PC-9 (cell line): ENCODE results near the gene RNF44. TPM values are rescaled to one million over a fixed set of nuclear protein-coding genes. Genes with fewer than 3 reads are reported as not detected.

Source experiments
- BruUV-seq: library from RNA; stranded (reverse); fragments of 400-500 nt; replicated peaks from 2 replicates; lab custom pipeline; 2021; lab: Mats Ljungman, UMichigan
- CTCF ChIA-PET: fragments of 300-600 bp; sonication (Branson Sonifier 250); formaldehyde crosslinking; loops from one replicate; lab custom pipeline; 2022; ENCODE audit warnings: antibody characterized with exemption; lab: Charles Lee
- POLR2A ChIA-PET: fragments of 300-600 bp; sonication (Branson Sonifier 250); formaldehyde crosslinking; loops from one replicate; lab custom pipeline; 2022; ENCODE audit warnings: antibody characterized with exemption; ENCODE audit not compliant: unreplicated experiment; lab: Charles Lee
- DNase-seq, 2 experiments: peaks; one replicate each; pipeline versions ENCODE4 v3.0.0 to v3.0.0-alpha.2; 2015 to 2022; ENCODE audit warnings: mixed read lengths in 1 of 2
- H2AFZ ChIP-seq: fragments of 200-600 bp; sonication (generic); 2 replicates; pipeline ENCODE4 v1.8.1; 2017; ENCODE audit warnings: antibody characterized with exemption
- H3F3A ChIP-seq: fragments of 200-600 bp; sonication (generic); 2 replicates; pipeline ENCODE4 v1.8.1; 2017; ENCODE audit warnings: antibody characterized with exemption, mild to moderate bottlenecking, low read depth; ENCODE audit not compliant: insufficient read depth
- H3K27ac ChIP-seq: fragments of 200-600 bp; sonication (generic); 2 replicates; pipeline ENCODE4 v1.6.1; 2016; ENCODE audit warnings: mixed run types
- H3K27me3 ChIP-seq: fragments of 200-600 bp; sonication (generic); 2 replicates; pipeline ENCODE4 v1.6.1; 2016; ENCODE audit warnings: low read depth, mixed run types; ENCODE audit not compliant: insufficient read depth
- H3K36me3 ChIP-seq: fragments of 200-600 bp; sonication (generic); 2 replicates; pipeline ENCODE4 v1.6.1; 2016; ENCODE audit warnings: low read depth, mixed run types
- H3K4me1 ChIP-seq: fragments of 200-600 bp; sonication (generic); replicated peaks from 2 replicates; pipeline ENCODE4 v1.6.1; 2016; ENCODE audit warnings: mixed run types; ENCODE audit not compliant: insufficient read depth
- H3K4me2 ChIP-seq: fragments of 200-600 bp; sonication (generic); 2 replicates; pipeline ENCODE4 v1.6.1; 2017; ENCODE audit warnings: mixed run types
- H3K4me3 ChIP-seq: fragments of 200-600 bp; sonication (generic); 2 replicates; pipeline ENCODE4 v1.6.1; 2016; ENCODE audit warnings: mixed run types
- H3K79me2 ChIP-seq: fragments of 200-600 bp; sonication (generic); 2 replicates; pipeline ENCODE4 v1.6.1; 2017; ENCODE audit warnings: low read depth, mixed run types
- H3K9me2 ChIP-seq: fragments of 200-600 bp; sonication (generic); 2 replicates; pipeline ENCODE4 v1.8.1; 2017; ENCODE audit warnings: mild to moderate bottlenecking; ENCODE audit not compliant: insufficient read depth
- H3K9me3 ChIP-seq: fragments of 200-600 bp; sonication (generic); 2 replicates; pipeline ENCODE4 v1.8.1; 2016; ENCODE audit warnings: low read depth; ENCODE audit not compliant: insufficient read depth
- H4K20me1 ChIP-seq: fragments of 200-600 bp; sonication (generic); 2 replicates; pipeline ENCODE4 v1.8.1; 2017; ENCODE audit not compliant: insufficient read depth
- CTCF ChIP-seq: fragments of 200-600 bp; sonication (generic); conservative IDR thresholded peaks from 2 replicates; pipeline ENCODE4 v1.6.1; 2017; ENCODE audit warnings: mixed run types, antibody characterized with exemption, mild to moderate bottlenecking, moderate library complexity
- EZH2 ChIP-seq: fragments of 200-600 bp; sonication (generic); IDR thresholded peaks from 2 replicates; pipeline ENCODE4 v1.8.0; 2017; ENCODE audit warnings: antibody characterized with exemption, low read depth
- intact Hi-C: fragments of 100-400 bp; cut with micrococcal nuclease; formaldehyde crosslinking; loops from one replicate; pipeline ENCODE4 v1.10.0; 2022; ENCODE audit not compliant: unreplicated experiment
- total RNA-seq: library from RNA; stranded (reverse); gene quantifications from 2 replicates; pipeline ENCODE4 v1.2.3, GENCODE V29; 2021

RNF44 gene
- total RNA-seq, 1 experiment from 2014 or later: 87.4 TPM

- no peaks in the 10 kb centered on the region for H3K27me3 ChIP-seq
- no peak overlapping the region for H3K27ac ChIP-seq
- H2AFZ ChIP-seq: no peak overlapping the region
- intact Hi-C loops: loop anchor here (10.0 kb wide), 1 partner anchor 472 kb away; the partner anchor contains the start of gene UIMC1
- peaks cover 8% of the 10 kb centered on the region; the same call in 1 of the 2 replicates for H3F3A ChIP-seq
- POLR2A ChIA-PET: interaction anchor here (0.5 kb wide), 1 partner anchor 15 kb away, joined by 5 read pairs; no protein-coding TSS in a partner anchor
- TF ChIP-seq EZH2 (no peak), CTCF (no peak)
- peaks cover 10% of the 10 kb centered on the region for H3K4me1 ChIP-seq
- CTCF ChIA-PET: interaction anchor here (0.6 kb wide), 1 partner anchor 10 kb away, joined by 3 read pairs; no protein-coding TSS in a partner anchor
- no peak overlapping the region for H3K4me3 ChIP-seq
- H3K4me2 ChIP-seq: no peak overlapping the region
- no TSS peak for BruUV-seq
- 0 out of 2 replicates have a peak, but pooled peaks cover 3% of the 10 kb centered on the region for H3K36me3 ChIP-seq
- no peaks in the 10 kb centered on the region for H3K9me3 ChIP-seq
- DNase-seq: no peak
- peaks cover 49% of the 10 kb centered on the region for H3K79me2 ChIP-seq
- peaks cover 32% of the 10 kb centered on the region for H4K20me1 ChIP-seq
- H3K9me2 ChIP-seq: no peaks in the 10 kb centered on the region
Observed at GRCh38 chr5:176532795-176533194, 4.4 kb downstream of the RNF44 start.

- no peak for DNase-seq
- Histone ChIP-seq H3K9me3 (no peaks in the 10 kb centered on the region), H3K4me1 (peaks cover 10% of the 10 kb centered on the region), H3K4me2 (no peak overlapping the region), H3K79me2 (peaks cover 49% of the 10 kb centered on the region), H4K20me1 (peaks cover 32% of the 10 kb centered on the region), H2AFZ (no peak overlapping the region), H3K4me3 (no peak overlapping the region), H3K27me3 (no peaks in the 10 kb centered on the region), H3K9me2 (no peaks in the 10 kb centered on the region), H3K36me3 (0 out of 2 replicates have a peak, but pooled peaks cover 3% of the 10 kb centered on the region), H3F3A (peaks cover 8% of the 10 kb centered on the region; the same call in 1 of the 2 replicates), H3K27ac (no peak overlapping the region)
- no peak for TF ChIP-seq EZH2
- no peak for TF ChIP-seq CTCF
- POLR2A ChIA-PET: no interaction called here
- CTCF ChIA-PET: interaction anchor here (0.6 kb wide), 1 partner anchor 11 kb away, joined by 3 read pairs; no protein-coding TSS in a partner anchor
- intact Hi-C loops: loop anchor here (10.0 kb wide), 1 partner anchor 473 kb away; the partner anchor contains the start of gene UIMC1
- BruUV-seq: no TSS peak
Observed at GRCh38 chr5:176531902-176532493, 5.2 kb downstream of the RNF44 start.

GRCh38 chr5:176530983-176531901, 6.0 kb downstream of the RNF44 start:
- intact Hi-C loops: loop anchor here (10.0 kb wide), 1 partner anchor 474 kb away; the partner anchor contains the start of gene UIMC1
- CTCF ChIA-PET: no interaction called here
- Histone ChIP-seq H3K4me3 (no peak overlapping the region), H3K27ac (no peak overlapping the region), H3K9me3 (no peaks in the 10 kb centered on the region), H3K36me3 (0 out of 2 replicates have a peak, but pooled peaks cover 3% of the 10 kb centered on the region), H4K20me1 (peaks cover 32% of the 10 kb centered on the region), H3K79me2 (peaks cover 44% of the 10 kb centered on the region), H3F3A (peaks cover 12% of the 10 kb centered on the region; the same call in 1 of the 2 replicates), H3K4me2 (no peak overlapping the region), H2AFZ (no peak overlapping the region), H3K27me3 (no peaks in the 10 kb centered on the region), H3K4me1 (peaks cover 10% of the 10 kb centered on the region), H3K9me2 (no peaks in the 10 kb centered on the region)
- POLR2A ChIA-PET: no interaction called here
- TF ChIP-seq CTCF (no peak), EZH2 (no peak)
- no TSS peak for BruUV-seq
- DNase-seq: no peak
